Measurements from ENCODE around the gene RC3H2. TPM values are rescaled to one million over a fixed set of nuclear protein-coding genes. Genes with fewer than 3 reads are reported as not detected.

Gene RC3H2
- total and polyA plus RNA-seq, 7 donors = 11.4 to 49.5 (median 43.8) TPM

GRCh38 chr9:122949696-122950095 is 44.5 kb upstream of the RC3H2 start:
- 79 to 93% methylated on average over 1 of the region's 1 CpG for WGBS, 2 donors
- Histone ChIP-seq H3K27me3 (no peaks in the 10 kb centered on the region), H3K36me3 (no peaks in the 10 kb centered on the region), H3K27ac (no peak overlapping the region), H3K4me1 (peaks cover 0 to 79% (median 61%) of the 10 kb centered on the region in 4 donors), H3K9me3 (no peaks in the 10 kb centered on the region), H3K4me3 (no peak overlapping the region)
- DNase-seq = no peak
- intact Hi-C loops (cut with DNase I) = loop anchor here (5.0 kb wide), 1 partner anchor 43 kb away; no protein-coding TSS in a partner anchor
- TF ChIP-seq POLR2A (IDR thresholded peaks at IDR 0.05) = no peak
- no peak for TF ChIP-seq POLR2AphosphoS5 (IDR thresholded peaks at IDR 0.05)
- no peak for TF ChIP-seq EP300 (IDR thresholded peaks at IDR 0.05)
- TF ChIP-seq CTCF (IDR thresholded peaks at IDR 0.05) = no peak

- DNase-seq = no peak
- Histone ChIP-seq H3K9me3 (no peaks in the 10 kb centered on the region), H3K27ac (peak overlapping the region; percentile 1 to 97 (median 48)), H3K4me1 (peaks cover 0 to 76% (median 53%) of the 10 kb centered on the region in 4 donors), H3K4me3 (no peak overlapping the region), H3K36me3 (peaks cover 0 to 4% (median 0%) of the 10 kb centered on the region in 4 donors), H3K27me3 (no peaks in the 10 kb centered on the region)
- TF ChIP-seq EP300 (IDR thresholded peaks at IDR 0.05) (no peak), POLR2AphosphoS5 (IDR thresholded peaks at IDR 0.05) (no peak), POLR2A (IDR thresholded peaks at IDR 0.05) (no peak), CTCF (IDR thresholded peaks at IDR 0.05) (no peak)
- intact Hi-C loops (cut with DNase I) = loop anchor here (5.0 kb wide), 1 partner anchor 44 kb away; no protein-coding TSS in a partner anchor
- 31 to 77% methylated on average over 3 of the region's 3 CpGs for WGBS, 2 donors
Observed at GRCh38 chr9:122948313-122948712, 43.2 kb upstream of the RC3H2 start.

GRCh38 chr9:122946461-122947005 is 41.4 kb upstream of the RC3H2 start:
- intact Hi-C loops (cut with DNase I) = loop anchor here (5.0 kb wide), 1 partner anchor 46 kb away; no protein-coding TSS in a partner anchor
- Histone ChIP-seq H3K36me3 (peaks cover 0 to 4% (median 0%) of the 10 kb centered on the region in 4 donors), H3K4me3 (no peak overlapping the region), H3K27ac (peak overlapping the region; percentile 36 to 97 (median 82)), H3K4me1 (peaks cover 0 to 86% (median 62%) of the 10 kb centered on the region in 4 donors), H3K27me3 (no peaks in the 10 kb centered on the region), H3K9me3 (no peaks in the 10 kb centered on the region)
- TF ChIP-seq POLR2A (IDR thresholded peaks at IDR 0.05) (no peak), CTCF (IDR thresholded peaks at IDR 0.05) (no peak), POLR2AphosphoS5 (IDR thresholded peaks at IDR 0.05) (no peak), EP300 (IDR thresholded peaks at IDR 0.05) (no peak)
- DNase-seq = no peak
- WGBS, 2 donors = 28 to 56% methylated on average over 1 of the region's 1 CpG

- no peak for DNase-seq
- Histone ChIP-seq H3K4me3 (no peak overlapping the region), H3K27ac (peak overlapping the region; percentile 57 to 97 (median 82)), H3K9me3 (no peaks in the 10 kb centered on the region), H3K27me3 (no peaks in the 10 kb centered on the region), H3K4me1 (peaks cover 0 to 83% (median 61%) of the 10 kb centered on the region in 4 donors), H3K36me3 (peaks cover 0 to 4% (median 0%) of the 10 kb centered on the region in 4 donors)
- TF ChIP-seq POLR2A (IDR thresholded peaks at IDR 0.05) (no peak), EP300 (IDR thresholded peaks at IDR 0.05) (no peak), CTCF (IDR thresholded peaks at IDR 0.05) (no peak), POLR2AphosphoS5 (IDR thresholded peaks at IDR 0.05) (no peak)
- WGBS, 2 donors = 55 to 70% methylated on average over 4 of the region's 4 CpGs
- intact Hi-C loops (cut with DNase I) = loop anchor here (5.0 kb wide), 1 partner anchor 47 kb away; no protein-coding TSS in a partner anchor
Observed at GRCh38 chr9:122944960-122945888, 40.1 kb upstream of the RC3H2 start.

All from sigmoid colon (tissue), 7 donors.